ENCODE results near the gene GRIA1.

GRIA1 gene

GRCh38 chr5:153784277-153784676 lies 293.8 kb downstream of the GRIA1 start:
- H3K36me3 Mint-ChIP-seq (ENCODE audit: low read depth), result no peaks in the 10 kb centered on the region
- H3K4me1 Mint-ChIP-seq (ENCODE audit: low read depth), result no peaks in the 10 kb centered on the region
- H3K9me3 Mint-ChIP-seq, result no peaks in the 10 kb centered on the region
- H3K4me3 Mint-ChIP-seq, result no peak overlapping the region
- no peaks in the 10 kb centered on the region for H3K27me3 Mint-ChIP-seq (ENCODE audit: low read depth)
- no peak overlapping the region for H3K27ac Mint-ChIP-seq

- Mint-ChIP-seq H3K9me3 (no peaks in the 10 kb centered on the region), H3K4me3 (no peak overlapping the region), H3K36me3 (ENCODE audit: low read depth) (no peaks in the 10 kb centered on the region), H3K27me3 (ENCODE audit: low read depth) (no peaks in the 10 kb centered on the region), H3K27ac (no peak overlapping the region), H3K4me1 (ENCODE audit: low read depth) (no peaks in the 10 kb centered on the region)
Observed at GRCh38 chr5:153791339-153791738, 300.9 kb downstream of the GRIA1 start.

DNA sequence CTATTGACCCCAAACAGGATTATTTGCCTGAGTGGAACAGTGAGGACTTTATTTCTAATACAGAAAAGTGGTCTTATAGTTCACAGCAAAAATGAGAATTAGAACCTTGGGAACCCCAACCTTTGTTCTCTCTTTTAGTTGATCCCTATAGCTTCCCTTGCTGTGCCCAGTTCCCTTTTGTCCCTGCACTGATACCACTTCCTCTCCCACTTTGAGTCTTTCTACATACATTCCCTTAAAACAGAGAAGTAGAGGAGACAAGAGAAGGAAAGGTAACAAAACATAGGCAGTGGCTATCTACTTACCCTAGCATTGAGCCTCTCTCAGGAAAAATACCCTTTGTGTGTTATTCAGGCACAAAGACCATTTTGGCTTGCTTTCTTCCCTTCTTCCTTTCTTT lies 301.8 kb downstream of the GRIA1 start:
- Mint-ChIP-seq H3K4me1 (ENCODE audit: low read depth) (no peaks in the 10 kb centered on the region), H3K27me3 (ENCODE audit: low read depth) (no peaks in the 10 kb centered on the region), H3K36me3 (ENCODE audit: low read depth) (no peaks in the 10 kb centered on the region), H3K9me3 (no peaks in the 10 kb centered on the region), H3K27ac (no peak overlapping the region), H3K4me3 (no peak overlapping the region)

DNA sequence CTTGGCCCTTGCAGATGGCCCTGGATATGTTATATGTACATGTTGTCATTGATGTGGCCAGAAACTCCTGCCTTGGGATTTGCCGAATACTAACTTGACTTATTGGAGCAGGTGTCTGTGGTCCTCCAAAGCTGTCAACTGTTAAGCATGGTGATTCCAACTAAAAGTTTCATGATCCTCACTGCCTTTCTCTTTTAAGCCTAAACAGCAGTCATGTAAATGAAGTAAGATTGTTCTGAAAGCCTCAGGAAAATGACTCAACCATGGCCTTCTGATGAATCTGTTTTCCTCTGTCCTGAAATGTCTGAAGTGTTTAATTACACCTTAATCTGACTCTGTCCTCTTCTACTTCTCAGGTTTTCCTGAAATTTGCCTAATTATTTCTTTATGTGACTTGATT lies 303.2 kb downstream of the GRIA1 start:
- Mint-ChIP-seq H3K9me3 (no peaks in the 10 kb centered on the region), H3K36me3 (ENCODE audit: low read depth) (no peaks in the 10 kb centered on the region), H3K4me1 (ENCODE audit: low read depth) (no peaks in the 10 kb centered on the region), H3K4me3 (no peak overlapping the region), H3K27ac (no peak overlapping the region), H3K27me3 (ENCODE audit: low read depth) (no peaks in the 10 kb centered on the region)

DNA sequence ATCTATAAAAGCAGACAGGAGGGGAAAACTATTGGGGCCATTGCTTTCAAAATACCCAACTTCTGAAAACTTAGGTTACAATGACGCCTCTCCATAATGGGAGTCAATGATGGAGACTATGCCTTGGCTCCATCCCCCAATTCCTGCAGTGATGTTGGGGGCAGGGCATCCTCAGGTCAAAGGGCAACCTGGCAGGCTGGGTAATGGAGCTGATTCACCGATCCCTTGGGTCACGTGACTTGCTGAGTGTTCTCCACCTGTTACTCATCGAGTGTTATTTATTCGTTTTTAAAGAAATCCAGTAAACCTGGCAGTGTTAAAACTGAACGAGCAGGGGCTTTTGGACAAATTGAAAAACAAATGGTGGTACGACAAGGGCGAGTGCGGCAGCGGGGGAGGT lies 303.9 kb downstream of the GRIA1 start:
- no peaks in the 10 kb centered on the region for H3K9me3 Mint-ChIP-seq
- no peak overlapping the region for H3K4me3 Mint-ChIP-seq
- H3K27ac Mint-ChIP-seq, result no peak overlapping the region
- H3K4me1 Mint-ChIP-seq (ENCODE audit: low read depth), result no peaks in the 10 kb centered on the region
- H3K36me3 Mint-ChIP-seq (ENCODE audit: low read depth), result no peaks in the 10 kb centered on the region
- H3K27me3 Mint-ChIP-seq (ENCODE audit: low read depth), result no peaks in the 10 kb centered on the region

DNA sequence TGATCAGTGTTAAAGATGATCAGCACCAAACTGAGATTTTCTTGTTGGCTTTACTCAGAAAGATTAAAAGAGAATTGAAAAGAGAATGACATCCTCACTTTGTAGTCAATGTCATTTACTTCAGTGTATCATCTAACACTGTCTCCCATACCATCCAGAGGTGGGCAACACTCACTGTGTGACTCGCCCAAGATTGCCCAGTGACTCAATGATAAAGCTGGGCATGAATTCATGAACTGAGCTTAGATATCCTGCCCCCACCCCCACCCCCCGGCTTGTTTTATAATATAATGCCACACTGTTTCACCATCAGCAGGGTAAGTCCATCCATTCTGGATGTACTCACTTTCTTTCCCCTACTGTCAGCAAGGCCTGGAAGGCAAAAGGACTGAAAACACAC lies 306.1 kb downstream of the GRIA1 start:
- no peak overlapping the region for H3K27ac Mint-ChIP-seq
- H3K9me3 Mint-ChIP-seq, result no peaks in the 10 kb centered on the region
- no peaks in the 10 kb centered on the region for H3K36me3 Mint-ChIP-seq (ENCODE audit: low read depth)
- no peaks in the 10 kb centered on the region for H3K27me3 Mint-ChIP-seq (ENCODE audit: low read depth)
- H3K4me3 Mint-ChIP-seq, result no peak overlapping the region
- H3K4me1 Mint-ChIP-seq (ENCODE audit: low read depth), result no peaks in the 10 kb centered on the region

- no peak overlapping the region for H3K27ac Mint-ChIP-seq
- H3K9me3 Mint-ChIP-seq, result no peaks in the 10 kb centered on the region
- H3K27me3 Mint-ChIP-seq (ENCODE audit: low read depth), result no peaks in the 10 kb centered on the region
- no peaks in the 10 kb centered on the region for H3K36me3 Mint-ChIP-seq (ENCODE audit: low read depth)
- H3K4me1 Mint-ChIP-seq (ENCODE audit: low read depth), result no peaks in the 10 kb centered on the region
- H3K4me3 Mint-ChIP-seq, result no peak overlapping the region
Observed at GRCh38 chr5:153797484-153797883, 307.0 kb downstream of the GRIA1 start.

- Mint-ChIP-seq H3K36me3 (ENCODE audit: low read depth) (no peaks in the 10 kb centered on the region), H3K4me1 (ENCODE audit: low read depth) (no peaks in the 10 kb centered on the region), H3K4me3 (no peak overlapping the region), H3K27me3 (ENCODE audit: low read depth) (no peaks in the 10 kb centered on the region), H3K9me3 (no peaks in the 10 kb centered on the region), H3K27ac (no peak overlapping the region)
Observed at GRCh38 chr5:153798830-153799229, 308.4 kb downstream of the GRIA1 start.

- Mint-ChIP-seq H3K36me3 (ENCODE audit: low read depth) (no peaks in the 10 kb centered on the region), H3K9me3 (no peaks in the 10 kb centered on the region), H3K4me1 (ENCODE audit: low read depth) (no peaks in the 10 kb centered on the region), H3K27ac (no peak overlapping the region), H3K4me3 (no peak overlapping the region), H3K27me3 (ENCODE audit: low read depth) (no peaks in the 10 kb centered on the region)
Observed at GRCh38 chr5:153799466-153799865, 309.0 kb downstream of the GRIA1 start.

DNA sequence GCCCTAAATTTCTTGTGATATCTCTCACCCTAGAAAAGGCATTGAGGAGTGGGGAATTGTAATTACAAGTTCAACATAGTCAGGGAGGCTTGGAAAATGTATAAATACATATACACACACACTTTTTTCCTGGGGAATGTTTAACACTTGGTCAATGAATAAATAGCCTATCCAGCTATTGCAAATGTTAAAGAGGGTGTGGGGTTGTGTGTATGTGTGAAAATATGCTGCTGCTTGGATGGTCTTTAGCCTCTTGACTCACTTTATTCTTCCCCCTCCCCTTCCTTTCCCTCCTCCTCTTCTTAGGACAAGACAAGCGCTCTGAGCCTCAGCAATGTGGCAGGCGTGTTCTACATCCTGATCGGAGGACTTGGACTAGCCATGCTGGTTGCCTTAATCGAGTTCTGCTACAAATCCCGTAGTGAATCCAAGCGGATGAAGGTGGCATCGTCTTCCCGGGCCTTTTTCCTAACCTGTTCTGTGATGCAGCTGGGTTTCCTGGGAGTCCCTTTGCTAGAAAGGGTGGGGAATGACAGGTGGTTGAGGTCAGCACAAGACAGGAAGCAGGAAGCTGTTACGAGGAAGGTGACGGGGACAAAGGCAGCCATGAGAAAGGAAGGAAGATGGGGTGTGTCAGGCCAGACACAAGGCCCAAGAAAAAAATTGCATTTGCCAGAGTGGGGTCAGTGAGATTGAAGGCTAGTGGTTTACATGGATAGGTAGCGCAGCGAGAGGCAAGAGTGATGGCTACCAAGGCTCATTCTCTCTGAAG lies 311.8 kb downstream of the GRIA1 start:
- Mint-ChIP-seq H3K4me1 (ENCODE audit: low read depth) (no peaks in the 10 kb centered on the region), H3K9me3 (no peaks in the 10 kb centered on the region), H3K27me3 (ENCODE audit: low read depth) (no peaks in the 10 kb centered on the region), H3K27ac (no peak overlapping the region), H3K36me3 (ENCODE audit: low read depth) (no peaks in the 10 kb centered on the region), H3K4me3 (no peak overlapping the region)

DNA sequence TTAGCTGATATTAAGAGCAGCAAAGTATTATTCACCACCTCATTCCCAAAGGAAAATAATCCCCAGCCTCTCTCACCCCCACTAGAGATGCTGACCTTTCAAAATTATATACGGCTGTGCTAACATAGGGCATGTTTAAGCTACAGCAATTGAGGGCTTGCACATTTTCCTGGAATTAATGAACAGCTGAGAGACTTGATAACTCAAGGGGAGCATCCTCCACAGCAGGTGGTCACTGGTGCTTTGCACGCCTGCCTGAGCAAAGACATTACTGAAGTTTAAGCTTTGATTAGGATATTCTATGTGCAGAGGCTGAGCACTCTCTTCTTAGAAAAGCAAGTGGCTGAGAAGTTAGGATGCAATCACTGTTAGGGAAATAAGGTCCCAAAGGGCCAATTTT lies 317.3 kb downstream of the GRIA1 start:
- Mint-ChIP-seq H3K36me3 (ENCODE audit: low read depth) (no peaks in the 10 kb centered on the region), H3K27me3 (ENCODE audit: low read depth) (no peaks in the 10 kb centered on the region), H3K4me1 (ENCODE audit: low read depth) (no peaks in the 10 kb centered on the region), H3K27ac (no peak overlapping the region), H3K4me3 (no peak overlapping the region), H3K9me3 (no peaks in the 10 kb centered on the region)

DNA sequence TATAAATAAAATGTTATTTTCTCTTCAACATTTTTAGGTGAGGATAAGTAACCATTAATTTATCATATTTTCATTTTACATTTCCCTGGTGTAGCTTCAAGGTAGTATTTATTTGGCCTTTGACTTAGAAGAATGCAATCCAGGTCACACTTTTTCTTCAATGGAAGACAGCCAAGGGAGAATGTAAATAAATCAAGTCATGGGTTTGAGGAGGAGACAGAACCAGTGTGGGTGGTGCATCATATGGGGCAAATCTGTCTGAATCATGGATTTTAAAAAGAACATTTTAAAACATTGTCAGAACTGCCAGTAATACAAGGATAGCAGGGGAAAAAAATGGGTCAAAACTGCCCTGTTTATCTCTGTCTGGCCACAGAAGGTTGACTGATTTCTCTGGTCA lies 318.7 kb downstream of the GRIA1 start:
- H3K9me3 Mint-ChIP-seq, result no peaks in the 10 kb centered on the region
- no peaks in the 10 kb centered on the region for H3K4me1 Mint-ChIP-seq (ENCODE audit: low read depth)
- H3K27ac Mint-ChIP-seq, result no peak overlapping the region

DNA sequence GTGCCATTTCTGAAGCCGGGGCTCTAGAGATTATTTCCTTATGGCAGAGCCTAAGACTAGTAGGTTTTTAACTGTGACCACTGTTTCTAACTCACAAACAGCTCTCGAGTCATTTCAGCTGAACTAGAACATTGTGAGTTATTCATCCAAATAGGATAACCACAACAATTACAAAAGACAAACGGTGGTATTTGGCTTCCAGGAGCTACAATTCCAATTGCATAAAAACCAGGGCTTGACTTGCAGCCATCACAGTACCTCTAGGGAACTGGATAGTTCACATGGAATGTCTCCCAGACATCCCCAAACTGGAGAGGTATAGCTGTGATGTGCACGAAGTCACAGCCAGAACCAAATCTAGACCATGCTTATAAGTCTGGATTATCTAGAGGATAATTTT lies 323.4 kb downstream of the GRIA1 start:
- no peak overlapping the region for H3K4me3 Mint-ChIP-seq
- no peak overlapping the region for H3K27ac Mint-ChIP-seq
- no peaks in the 10 kb centered on the region for H3K36me3 Mint-ChIP-seq (ENCODE audit: low read depth)
- no peaks in the 10 kb centered on the region for H3K27me3 Mint-ChIP-seq (ENCODE audit: low read depth)
- no peaks in the 10 kb centered on the region for H3K4me1 Mint-ChIP-seq (ENCODE audit: low read depth)
- H3K9me3 Mint-ChIP-seq, result no peaks in the 10 kb centered on the region

More for the DNA sequence above, 318.7 kb downstream of the GRIA1 start:
- H3K4me3 Mint-ChIP-seq, result no peak overlapping the region
- H3K36me3 Mint-ChIP-seq (ENCODE audit: low read depth), result no peaks in the 10 kb centered on the region
- H3K27me3 Mint-ChIP-seq (ENCODE audit: low read depth), result no peaks in the 10 kb centered on the region

- no peaks in the 10 kb centered on the region for H3K36me3 Mint-ChIP-seq (ENCODE audit: low read depth)
- no peaks in the 10 kb centered on the region for H3K27me3 Mint-ChIP-seq (ENCODE audit: low read depth)
- no peak overlapping the region for H3K4me3 Mint-ChIP-seq
- H3K27ac Mint-ChIP-seq, result no peak overlapping the region
- no peaks in the 10 kb centered on the region for H3K9me3 Mint-ChIP-seq
- no peaks in the 10 kb centered on the region for H3K4me1 Mint-ChIP-seq (ENCODE audit: low read depth)
Observed at GRCh38 chr5:153816870-153817269, 326.4 kb downstream of the GRIA1 start.

- H3K36me3 Mint-ChIP-seq (ENCODE audit: low read depth), result no peaks in the 10 kb centered on the region
- no peaks in the 10 kb centered on the region for H3K4me1 Mint-ChIP-seq (ENCODE audit: low read depth)
- no peaks in the 10 kb centered on the region for H3K9me3 Mint-ChIP-seq
- H3K4me3 Mint-ChIP-seq, result no peak overlapping the region
- no peaks in the 10 kb centered on the region for H3K27me3 Mint-ChIP-seq (ENCODE audit: low read depth)
- no peak overlapping the region for H3K27ac Mint-ChIP-seq
Observed at GRCh38 chr5:153818626-153819025, 328.2 kb downstream of the GRIA1 start.

GRCh38 chr5:153823036-153823435 lies 332.6 kb downstream of the GRIA1 start:
- no peak overlapping the region for H3K4me3 Mint-ChIP-seq
- H3K27me3 Mint-ChIP-seq (ENCODE audit: low read depth), result no peaks in the 10 kb centered on the region
- H3K4me1 Mint-ChIP-seq (ENCODE audit: low read depth), result no peaks in the 10 kb centered on the region

More at GRCh38 chr5:153823036-153823435, 332.6 kb downstream of the GRIA1 start:
- H3K36me3 Mint-ChIP-seq (ENCODE audit: low read depth), result no peaks in the 10 kb centered on the region
- H3K27ac Mint-ChIP-seq, result no peak overlapping the region
- no peaks in the 10 kb centered on the region for H3K9me3 Mint-ChIP-seq

Data from T-helper 1 cell treated with Interleukin-12 subunit alpha and Interleukin-12 subunit beta and Interleukin-4 antibody, amounts not matched to agents 30 μg/mL and 1 μg/mL, for 36 hours (primary cell).